ENCODE data around the gene HOXC13. TPM values are rescaled to one million over a fixed set of nuclear protein-coding genes. Genes with fewer than 3 reads are reported as not detected.

Gene HOXC13
- total RNA-seq, 1 donor from 2014 or later: not detected

- H3K4me1 Mint-ChIP-seq: peaks cover 5% of the 10 kb centered on the region
- no peak overlapping the region for H3K27ac Mint-ChIP-seq
- ChIA-PET CTCF (interaction anchor here (0.8 kb wide), 1 partner anchor 48 kb away, joined by 3 read pairs; no protein-coding TSS in a partner anchor), POLR2A (no interaction called here)
- intact Hi-C loops (cut with micrococcal nuclease): no loop called here
- ATAC-seq (ENCODE audit: low read depth) (no peak), DNase-seq (no peak)
- H3K9me3 Mint-ChIP-seq: no peaks in the 10 kb centered on the region
- no peak overlapping the region for H3K4me3 Mint-ChIP-seq
- no peaks in the 10 kb centered on the region for H3K36me3 Mint-ChIP-seq (ENCODE audit: low read depth)
- no peak for TF ChIP-seq CTCF (IDR thresholded peaks at IDR 0.05)
- H3K27me3 Mint-ChIP-seq: peaks cover 76% of the 10 kb centered on the region
These were observed 1.9 kb downstream of the HOXC13 start for GRCh38 chr12:53940443-53941014.

DNA sequence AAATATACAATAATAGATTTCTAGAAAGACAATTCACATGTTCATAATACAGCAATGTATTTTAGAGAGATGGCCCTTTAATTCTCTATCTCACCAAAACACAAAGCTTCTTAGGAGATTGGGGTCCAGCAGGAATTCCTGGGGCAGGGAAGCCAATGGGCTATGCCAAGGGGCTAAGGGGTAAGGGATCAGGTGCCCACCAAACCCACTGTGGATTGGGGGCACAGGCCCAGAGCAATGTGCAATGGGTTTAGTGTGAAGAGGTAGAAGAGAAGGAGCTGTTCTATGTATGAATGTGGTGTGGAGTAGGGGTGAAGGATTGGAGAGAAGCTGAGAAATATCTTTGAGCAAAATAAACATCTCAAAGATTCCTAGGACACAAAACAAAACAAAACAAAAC is 2.6 kb downstream of the HOXC13 start:
- no peak for ATAC-seq (ENCODE audit: low read depth)
- Mint-ChIP-seq H3K4me1 (no peaks in the 10 kb centered on the region), H3K27me3 (peaks cover 76% of the 10 kb centered on the region), H3K36me3 (ENCODE audit: low read depth) (no peaks in the 10 kb centered on the region), H3K9me3 (no peaks in the 10 kb centered on the region), H3K27ac (no peak overlapping the region), H3K4me3 (no peak overlapping the region)
- intact Hi-C loops (cut with micrococcal nuclease): no loop called here
- DNase-seq: no peak
- CTCF ChIA-PET: no interaction called here
- TF ChIP-seq CTCF (IDR thresholded peaks at IDR 0.05): no peak
- POLR2A ChIA-PET: no interaction called here

GRCh38 chr12:53941750-53942149 is 3.1 kb downstream of the HOXC13 start:
- TF ChIP-seq CTCF (IDR thresholded peaks at IDR 0.05): no peak
- no peak for DNase-seq
- intact Hi-C loops (cut with micrococcal nuclease): no loop called here
- ChIA-PET POLR2A (no interaction called here), CTCF (no interaction called here)
- H3K36me3 Mint-ChIP-seq (ENCODE audit: low read depth): no peaks in the 10 kb centered on the region
- ATAC-seq (ENCODE audit: low read depth): no peak
- H3K4me3 Mint-ChIP-seq: no peak overlapping the region
- H3K4me1 Mint-ChIP-seq: no peaks in the 10 kb centered on the region
- H3K9me3 Mint-ChIP-seq: no peaks in the 10 kb centered on the region
- H3K27ac Mint-ChIP-seq: no peak overlapping the region
- peaks cover 77% of the 10 kb centered on the region for H3K27me3 Mint-ChIP-seq

DNA sequence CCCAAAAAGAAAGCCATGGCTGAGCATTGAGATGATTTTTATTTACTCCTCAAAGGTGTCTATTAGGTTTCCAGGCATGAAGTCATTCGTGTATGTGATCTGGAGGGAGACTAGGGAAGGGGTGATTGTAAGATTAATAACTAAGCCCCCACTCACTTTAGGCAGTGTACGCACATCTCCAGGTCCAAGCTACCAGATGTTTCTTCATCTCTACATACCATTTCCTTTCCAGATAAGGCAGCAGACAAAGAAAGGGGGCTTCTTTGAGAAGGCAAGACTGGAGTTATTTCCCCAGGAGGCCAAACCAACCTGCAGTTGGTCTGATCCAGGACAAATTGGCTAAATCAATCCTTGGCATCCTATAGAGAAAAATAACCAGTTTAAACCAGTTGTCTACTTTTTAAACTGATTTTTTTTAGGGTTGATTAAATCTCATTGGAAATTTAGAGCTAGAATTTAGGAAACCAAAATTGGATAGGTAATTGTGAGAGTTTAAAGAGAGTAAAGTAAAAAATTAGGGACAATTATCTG is 3.9 kb downstream of the HOXC13 start:
- Mint-ChIP-seq H3K27ac (no peak overlapping the region), H3K36me3 (ENCODE audit: low read depth) (no peaks in the 10 kb centered on the region), H3K4me3 (no peak overlapping the region), H3K4me1 (no peaks in the 10 kb centered on the region), H3K27me3 (peaks cover 72% of the 10 kb centered on the region), H3K9me3 (no peaks in the 10 kb centered on the region)
- no peak for DNase-seq
- intact Hi-C loops (cut with micrococcal nuclease): no loop called here
- TF ChIP-seq CTCF (IDR thresholded peaks at IDR 0.05): no peak
- CTCF ChIA-PET: no interaction called here
- no peak for ATAC-seq (ENCODE audit: low read depth)
- POLR2A ChIA-PET: no interaction called here

GRCh38 chr12:53944209-53944608 is 5.6 kb downstream of the HOXC13 start:
- no peaks in the 10 kb centered on the region for H3K36me3 Mint-ChIP-seq (ENCODE audit: low read depth)
- ATAC-seq (ENCODE audit: low read depth): no peak
- DNase-seq: no peak
- intact Hi-C loops (cut with micrococcal nuclease): no loop called here
- peaks cover 78% of the 10 kb centered on the region for H3K27me3 Mint-ChIP-seq
- H3K27ac Mint-ChIP-seq: no peak overlapping the region
- no peaks in the 10 kb centered on the region for H3K9me3 Mint-ChIP-seq
- H3K4me3 Mint-ChIP-seq: no peak overlapping the region
- ChIA-PET CTCF (no interaction called here), POLR2A (no interaction called here)
- H3K4me1 Mint-ChIP-seq: no peaks in the 10 kb centered on the region
- no peak for TF ChIP-seq CTCF (IDR thresholded peaks at IDR 0.05)
